ENCODE results near the gene TBCK.

- TF ChIP-seq POLR2A (IDR thresholded peaks at IDR 0.05), result no peak
- no peak for TF ChIP-seq CTCF (IDR thresholded peaks at IDR 0.05 in 8 of 11, conservative IDR thresholded peaks at IDR 0.05 in 3 of 11)
- no peak for TF ChIP-seq POLR2AphosphoS5 (IDR thresholded peaks at IDR 0.05)
Observed at GRCh38 chr4:105994841-105995501, 321.0 kb downstream of the TBCK start.

Data from spleen (tissue), 7 donors.